Measurements from ENCODE around the gene PRDM16.

The PRDM16 gene

DNA sequence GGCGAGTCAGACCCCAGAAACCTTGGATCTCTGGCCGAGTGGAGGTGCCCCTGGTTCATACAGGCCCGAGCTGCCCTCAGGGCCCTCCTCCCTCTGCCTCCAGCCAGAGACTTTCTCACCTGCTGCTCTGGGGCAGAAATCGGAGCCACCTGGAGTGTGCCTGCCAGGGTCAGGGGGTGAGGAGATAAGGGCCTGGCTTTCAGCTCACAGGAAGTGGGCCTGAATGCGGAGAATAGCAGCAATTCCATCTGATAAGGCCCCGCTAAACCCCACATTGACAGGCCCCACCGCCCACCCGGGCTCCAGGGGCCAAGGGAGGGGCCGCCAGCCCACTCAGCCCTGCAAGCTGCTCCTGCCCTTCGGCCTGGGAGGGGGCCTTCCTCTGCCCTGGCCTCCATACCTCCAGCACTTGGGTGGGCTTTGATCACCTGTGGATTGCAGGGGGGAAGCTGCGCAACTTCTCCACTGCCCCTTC lies 261.8 kb downstream of the PRDM16 start:
- no peaks in the 10 kb centered on the region for H4K20me1 ChIP-seq (ENCODE audit: insufficient read depth, low read length)
- H3K79me2 ChIP-seq (ENCODE audit: low read length): no peaks in the 10 kb centered on the region
- no peak overlapping the region for H3K27ac ChIP-seq (ENCODE audit: low read length)
- H2AFZ ChIP-seq (ENCODE audit: low read length): no peak overlapping the region
- no peak overlapping the region for H3K9ac ChIP-seq (ENCODE audit: low read length)
- no peaks in the 10 kb centered on the region for H3K4me1 ChIP-seq (ENCODE audit: low read length)
- H3K36me3 ChIP-seq (replicated peaks; ENCODE audit: insufficient read depth, low read length): no peaks in the 10 kb centered on the region
- no peaks in the 10 kb centered on the region for H3F3A ChIP-seq (ENCODE audit: insufficient read depth, low read length)
- no peak for TF ChIP-seq EZH2 (optimal IDR thresholded peaks at IDR 0.05; ENCODE audit: low read depth, low read length)
- no peaks in the 10 kb centered on the region for H3K9me3 ChIP-seq (replicated peaks; ENCODE audit: insufficient read depth, low read length)
- H3K27me3 ChIP-seq (replicated peaks; ENCODE audit: insufficient read depth, low read length): peaks cover 88% of the 10 kb centered on the region
- H3K4me3 ChIP-seq (ENCODE audit: low read length): no peak overlapping the region
- H3K4me2 ChIP-seq (ENCODE audit: low read depth, low read length): no peak overlapping the region
- no peaks in the 10 kb centered on the region for H3K9me2 ChIP-seq (replicated peaks; ENCODE audit: insufficient read depth, low read length)
- DNase-seq: no peak

DNA sequence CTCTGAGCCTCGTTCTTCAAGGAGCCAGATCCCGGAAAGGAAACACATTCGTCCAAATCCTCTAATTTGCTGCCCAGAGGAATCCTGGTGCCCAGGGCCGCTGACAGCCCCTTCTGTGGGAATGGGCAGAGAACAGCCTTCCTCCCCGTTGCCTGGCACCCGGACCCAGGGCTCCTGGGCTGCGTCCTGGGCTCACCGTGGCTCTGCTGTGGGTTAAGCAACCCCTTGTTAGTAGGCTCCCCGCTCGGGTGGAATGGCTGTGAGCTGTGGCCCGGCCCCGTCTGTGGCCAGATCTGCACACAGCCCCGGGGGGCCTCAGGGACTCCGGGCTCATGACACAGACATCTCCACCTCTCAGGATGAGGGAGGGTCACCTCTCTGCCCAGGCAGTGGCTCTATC lies 262.6 kb downstream of the PRDM16 start:
- no peak for DNase-seq
- H3K36me3 ChIP-seq (replicated peaks; ENCODE audit: insufficient read depth, low read length): no peaks in the 10 kb centered on the region
- H3K4me1 ChIP-seq (ENCODE audit: low read length): no peaks in the 10 kb centered on the region
- H3K4me2 ChIP-seq (ENCODE audit: low read depth, low read length): no peak overlapping the region
- H3K9me3 ChIP-seq (replicated peaks; ENCODE audit: insufficient read depth, low read length): no peaks in the 10 kb centered on the region
- no peaks in the 10 kb centered on the region for H3K79me2 ChIP-seq (ENCODE audit: low read length)
- H3K9ac ChIP-seq (ENCODE audit: low read length): no peak overlapping the region
- TF ChIP-seq EZH2 (optimal IDR thresholded peaks at IDR 0.05; ENCODE audit: low read depth, low read length) (no peak), EZH2phosphoT487 (IDR thresholded peaks at IDR 0.05; ENCODE audit: low read length) (no peak)
- TF ChIP-seq, protein P1, sequence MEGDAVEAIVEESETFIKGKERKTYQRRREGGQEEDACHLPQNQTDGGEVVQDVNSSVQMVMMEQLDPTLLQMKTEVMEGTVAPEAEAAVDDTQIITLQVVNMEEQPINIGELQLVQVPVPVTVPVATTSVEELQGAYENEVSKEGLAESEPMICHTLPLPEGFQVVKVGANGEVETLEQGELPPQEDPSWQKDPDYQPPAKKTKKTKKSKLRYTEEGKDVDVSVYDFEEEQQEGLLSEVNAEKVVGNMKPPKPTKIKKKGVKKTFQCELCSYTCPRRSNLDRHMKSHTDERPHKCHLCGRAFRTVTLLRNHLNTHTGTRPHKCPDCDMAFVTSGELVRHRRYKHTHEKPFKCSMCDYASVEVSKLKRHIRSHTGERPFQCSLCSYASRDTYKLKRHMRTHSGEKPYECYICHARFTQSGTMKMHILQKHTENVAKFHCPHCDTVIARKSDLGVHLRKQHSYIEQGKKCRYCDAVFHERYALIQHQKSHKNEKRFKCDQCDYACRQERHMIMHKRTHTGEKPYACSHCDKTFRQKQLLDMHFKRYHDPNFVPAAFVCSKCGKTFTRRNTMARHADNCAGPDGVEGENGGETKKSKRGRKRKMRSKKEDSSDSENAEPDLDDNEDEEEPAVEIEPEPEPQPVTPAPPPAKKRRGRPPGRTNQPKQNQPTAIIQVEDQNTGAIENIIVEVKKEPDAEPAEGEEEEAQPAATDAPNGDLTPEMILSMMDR (IDR thresholded peaks at IDR 0.05; ENCODE audit: low read length): no peak
- H3K9me2 ChIP-seq (replicated peaks; ENCODE audit: insufficient read depth, low read length): no peaks in the 10 kb centered on the region
- no peaks in the 10 kb centered on the region for H4K20me1 ChIP-seq (ENCODE audit: insufficient read depth, low read length)
- H3K4me3 ChIP-seq (ENCODE audit: low read length): no peak overlapping the region
- H2AFZ ChIP-seq (ENCODE audit: low read length): no peak overlapping the region
- peaks cover 89% of the 10 kb centered on the region for H3K27me3 ChIP-seq (replicated peaks; ENCODE audit: insufficient read depth, low read length)
- H3K27ac ChIP-seq (ENCODE audit: low read length): no peak overlapping the region
- no peaks in the 10 kb centered on the region for H3F3A ChIP-seq (ENCODE audit: insufficient read depth, low read length)

DNA sequence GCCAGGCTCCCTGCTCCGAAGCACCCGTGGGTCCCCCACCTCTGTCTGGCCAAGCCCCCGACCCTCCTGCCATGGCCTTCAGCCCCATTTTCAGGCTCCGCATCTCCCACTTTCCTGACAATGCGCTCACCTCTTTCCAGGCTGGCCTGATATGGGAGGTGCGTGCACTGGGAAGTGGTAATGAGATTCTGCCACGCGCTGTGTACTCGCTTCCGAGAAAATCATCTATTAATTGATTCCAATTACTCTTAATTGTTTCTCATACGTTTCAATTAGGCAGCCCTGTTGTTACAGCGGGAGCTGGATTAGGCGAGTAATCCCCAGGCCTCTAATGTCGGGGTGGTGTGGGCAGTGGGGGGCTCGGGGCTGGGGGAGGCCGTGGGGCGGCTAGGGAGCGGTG lies 263.0 kb downstream of the PRDM16 start:
- Histone ChIP-seq H3K4me1 (ENCODE audit: low read length) (no peaks in the 10 kb centered on the region), H3K36me3 (replicated peaks; ENCODE audit: insufficient read depth, low read length) (no peaks in the 10 kb centered on the region), H4K20me1 (ENCODE audit: insufficient read depth, low read length) (no peaks in the 10 kb centered on the region), H3F3A (ENCODE audit: insufficient read depth, low read length) (no peaks in the 10 kb centered on the region), H3K4me3 (ENCODE audit: low read length) (no peak overlapping the region), H3K27ac (ENCODE audit: low read length) (no peak overlapping the region), H3K4me2 (ENCODE audit: low read depth, low read length) (no peak overlapping the region), H3K9me3 (replicated peaks; ENCODE audit: insufficient read depth, low read length) (no peaks in the 10 kb centered on the region), H3K27me3 (replicated peaks; ENCODE audit: insufficient read depth, low read length) (peaks cover 84% of the 10 kb centered on the region), H2AFZ (ENCODE audit: low read length) (no peak overlapping the region), H3K79me2 (ENCODE audit: low read length) (no peaks in the 10 kb centered on the region), H3K9ac (ENCODE audit: low read length) (no peak overlapping the region), H3K9me2 (replicated peaks; ENCODE audit: insufficient read depth, low read length) (no peaks in the 10 kb centered on the region)
- TF ChIP-seq EZH2 (optimal IDR thresholded peaks at IDR 0.05; ENCODE audit: low read depth, low read length): no peak
- TF ChIP-seq, protein P1 (IDR thresholded peaks at IDR 0.05; ENCODE audit: low read length): no peak
- no peak for TF ChIP-seq EZH2phosphoT487 (IDR thresholded peaks at IDR 0.05; ENCODE audit: low read length)
- DNase-seq: no peak

- Histone ChIP-seq H3K27ac (ENCODE audit: low read length) (no peak overlapping the region), H3K27me3 (replicated peaks; ENCODE audit: insufficient read depth, low read length) (peaks cover 82% of the 10 kb centered on the region), H3K79me2 (ENCODE audit: low read length) (no peaks in the 10 kb centered on the region), H3K9me2 (replicated peaks; ENCODE audit: insufficient read depth, low read length) (no peaks in the 10 kb centered on the region), H3K4me2 (ENCODE audit: low read depth, low read length) (no peak overlapping the region), H3K4me3 (ENCODE audit: low read length) (no peak overlapping the region), H3K36me3 (replicated peaks; ENCODE audit: insufficient read depth, low read length) (no peaks in the 10 kb centered on the region), H3K9ac (ENCODE audit: low read length) (no peak overlapping the region), H3K4me1 (ENCODE audit: low read length) (no peaks in the 10 kb centered on the region), H4K20me1 (ENCODE audit: insufficient read depth, low read length) (no peaks in the 10 kb centered on the region), H2AFZ (ENCODE audit: low read length) (no peak overlapping the region), H3K9me3 (replicated peaks; ENCODE audit: insufficient read depth, low read length) (no peaks in the 10 kb centered on the region), H3F3A (ENCODE audit: insufficient read depth, low read length) (no peaks in the 10 kb centered on the region)
- DNase-seq: no peak
- TF ChIP-seq, protein P1 (IDR thresholded peaks at IDR 0.05; ENCODE audit: low read length): no peak
- TF ChIP-seq EZH2 (optimal IDR thresholded peaks at IDR 0.05; ENCODE audit: low read depth, low read length) (no peak), EZH2phosphoT487 (IDR thresholded peaks at IDR 0.05; ENCODE audit: low read length) (no peak)
These were observed 263.7 kb downstream of the PRDM16 start for GRCh38 chr1:3332662-3333061.
